Naive thymus-derived CD8-positive, alpha-beta T cell (primary cell): ENCODE results near the gene C1QTNF8. TPM values are rescaled to one million over a fixed set of nuclear protein-coding genes. Genes with fewer than 3 reads are reported as not detected.
A peak's percentile ranks its signal among the peaks of the same experiment; 100 is the strongest.

ENCODE experiments used
- ATAC-seq, 2 donors: fragments of 150-1000 bp; cut with Tn5 transposase in 1 of 2; sonication (Bioruptor Pico), chemical (Tn5 transposase) in 1 of 2; 1 replicate in 1 of 2; 2 replicates in 1 of 2; pipeline ENCODE4 v1.10.0; 2021; ENCODE audit warnings: mild to moderate bottlenecking in 2 of 2, moderate library complexity in 2 of 2
- POLR2A ChIA-PET: fragments of 350-600 bp; sonication (Branson Sonifier 250); formaldehyde crosslinking; loops from one replicate; lab custom pipeline; 2021; ENCODE audit warnings: antibody characterized with exemption; lab: Charles Lee
- DNase-seq, 10 donors: peaks; one replicate each; pipeline versions ENCODE4 v3.0.0 to v3.0.0-alpha.2; 2020 to 2022
- H3K27ac Mint-ChIP-seq, 10 donors: one replicate each; pipeline ENCODE4 v1.8.0; 2020 to 2022; ENCODE audit warnings: mild to moderate bottlenecking in 10 of 10, mixed read lengths in 10 of 10, moderate library complexity in 4 of 10, inconsistent platforms in 1 of 10
- H3K27me3 Mint-ChIP-seq, 5 donors: one replicate each; pipeline ENCODE4 v1.8.0; 2021 to 2022; ENCODE audit warnings: mixed read lengths in 5 of 5
- H3K36me3 Mint-ChIP-seq, 3 donors: one replicate each; pipeline ENCODE4 v1.8.0; 2020 to 2022; ENCODE audit warnings: mixed read lengths in 3 of 3, mild to moderate bottlenecking in 2 of 3, inconsistent platforms in 1 of 3
- H3K4me1 Mint-ChIP-seq, 4 donors: one replicate each; pipeline ENCODE4 v1.8.0; 2021 to 2022; ENCODE audit warnings: mixed read lengths in 4 of 4
- H3K4me3 Mint-ChIP-seq, 10 donors: one replicate each; pipeline ENCODE4 v1.8.0; 2020 to 2022; ENCODE audit warnings: mild to moderate bottlenecking in 10 of 10, mixed read lengths in 10 of 10, moderate library complexity in 6 of 10, inconsistent platforms in 1 of 10
- H3K9me3 Mint-ChIP-seq, 9 donors: one replicate each; pipeline ENCODE4 v1.8.0; 2020 to 2022; ENCODE audit warnings: mixed read lengths in 9 of 9, mild to moderate bottlenecking in 3 of 9, inconsistent platforms in 1 of 9, moderate library complexity in 1 of 9
- polyA plus RNA-seq, 3 donors: library from polyadenylated mRNA; unstranded; fragments of 300-500 nt; fragmentation: Illumina TruSeq; gene quantifications; one replicate each; pipeline ENCODE4 v1.2.3, GENCODE V29; 2021
- total RNA-seq, 8 experiments: library from RNA in 2 of 8; stranded (reverse) in 2 of 8; gene quantifications; one replicate each; pipeline ENCODE4 v1.2.3 and lab custom pipeline; 2021 to 2026

C1QTNF8 gene
- total and polyA plus RNA-seq, 5 experiments from 2014 or later = not detected

- ATAC-seq (no peak), DNase-seq (no peak)
- POLR2A ChIA-PET = no interaction called here
- peaks cover 6 to 11% (median 10%) of the 10 kb centered on the region in 3 donors for H3K36me3 Mint-ChIP-seq
- H3K27ac Mint-ChIP-seq = no peak overlapping the region
- no peaks in the 10 kb centered on the region for H3K4me1 Mint-ChIP-seq
- no peak overlapping the region for H3K4me3 Mint-ChIP-seq
- H3K27me3 Mint-ChIP-seq = peaks cover 11 to 66% (median 29%) of the 10 kb centered on the region in 5 donors
- peaks cover 0 to 31% (median 14%) of the 10 kb centered on the region in 9 donors for H3K9me3 Mint-ChIP-seq
Observed at GRCh38 chr16:1082266-1082951, 13.6 kb downstream of the C1QTNF8 start.

GRCh38 chr16:1081734-1082265 is 14.2 kb downstream of the C1QTNF8 start:
- ATAC-seq = no peak

GRCh38 chr16:1080801-1081733 is 15.0 kb downstream of the C1QTNF8 start:
- no peak for DNase-seq
- no peak overlapping the region for H3K4me3 Mint-ChIP-seq
- POLR2A ChIA-PET = no interaction called here
- H3K36me3 Mint-ChIP-seq = peaks cover 6 to 11% (median 10%) of the 10 kb centered on the region in 3 donors
- peaks cover 0 to 26% (median 14%) of the 10 kb centered on the region in 9 donors for H3K9me3 Mint-ChIP-seq
- peaks cover 15 to 68% (median 37%) of the 10 kb centered on the region in 5 donors for H3K27me3 Mint-ChIP-seq
- H3K4me1 Mint-ChIP-seq = no peaks in the 10 kb centered on the region
- H3K27ac Mint-ChIP-seq = no peak overlapping the region
- ATAC-seq = no peak

More at GRCh38 chr16:1081734-1082265, 14.2 kb downstream of the C1QTNF8 start:
- Mint-ChIP-seq H3K27ac (no peak overlapping the region), H3K27me3 (peaks cover 11 to 69% (median 31%) of the 10 kb centered on the region in 5 donors), H3K36me3 (peaks cover 6 to 11% (median 10%) of the 10 kb centered on the region in 3 donors), H3K4me1 (no peaks in the 10 kb centered on the region), H3K4me3 (no peak overlapping the region), H3K9me3 (peaks cover 0 to 29% (median 14%) of the 10 kb centered on the region in 9 donors)
- POLR2A ChIA-PET = no interaction called here
- DNase-seq = no peak

DNA sequence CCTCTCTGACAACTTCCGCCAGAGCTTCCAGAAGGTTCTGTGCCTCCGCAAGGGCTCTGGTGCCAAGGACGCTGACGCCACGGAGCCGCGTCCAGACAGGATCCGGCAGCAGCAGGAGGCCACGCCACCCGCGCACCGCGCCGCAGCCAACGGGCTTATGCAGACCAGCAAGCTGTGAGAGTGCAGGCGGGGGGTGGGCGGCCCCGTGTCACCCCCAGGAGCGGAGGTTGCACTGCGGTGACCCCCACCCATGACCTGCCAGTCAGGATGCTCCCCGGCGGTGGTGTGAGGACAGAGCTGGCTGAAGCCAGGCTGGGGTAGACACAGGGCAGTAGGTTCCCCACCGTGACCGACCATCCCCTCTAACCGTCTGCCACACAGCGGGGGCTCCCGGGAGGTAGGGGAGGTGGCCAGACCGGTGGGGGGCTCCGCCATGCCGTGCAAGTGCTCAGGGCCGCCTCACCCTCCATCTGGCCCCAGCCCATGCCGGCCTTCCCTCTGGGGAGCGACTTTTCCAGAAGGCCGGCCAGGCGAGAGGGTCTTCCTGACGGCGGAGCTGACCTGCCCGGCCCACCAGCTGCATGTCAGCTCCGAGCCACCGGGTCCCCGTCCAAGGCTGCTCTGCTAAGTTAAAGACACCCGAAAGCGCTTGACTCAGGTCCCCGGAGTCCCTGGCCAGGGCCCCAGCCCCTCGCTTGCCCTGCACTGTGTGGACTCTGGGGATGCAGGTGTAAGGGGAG is 16.1 kb downstream of the C1QTNF8 start:
- Mint-ChIP-seq H3K27me3 (peaks cover 7 to 62% (median 34%) of the 10 kb centered on the region in 5 donors), H3K27ac (no peak overlapping the region), H3K4me3 (no peak overlapping the region), H3K9me3 (peaks cover 0 to 15% (median 2%) of the 10 kb centered on the region in 9 donors), H3K4me1 (no peaks in the 10 kb centered on the region), H3K36me3 (peaks cover 1 to 3% (median 2%) of the 10 kb centered on the region in 3 donors)
- ATAC-seq (no peak), DNase-seq (no peak)
- POLR2A ChIA-PET = no interaction called here

DNA sequence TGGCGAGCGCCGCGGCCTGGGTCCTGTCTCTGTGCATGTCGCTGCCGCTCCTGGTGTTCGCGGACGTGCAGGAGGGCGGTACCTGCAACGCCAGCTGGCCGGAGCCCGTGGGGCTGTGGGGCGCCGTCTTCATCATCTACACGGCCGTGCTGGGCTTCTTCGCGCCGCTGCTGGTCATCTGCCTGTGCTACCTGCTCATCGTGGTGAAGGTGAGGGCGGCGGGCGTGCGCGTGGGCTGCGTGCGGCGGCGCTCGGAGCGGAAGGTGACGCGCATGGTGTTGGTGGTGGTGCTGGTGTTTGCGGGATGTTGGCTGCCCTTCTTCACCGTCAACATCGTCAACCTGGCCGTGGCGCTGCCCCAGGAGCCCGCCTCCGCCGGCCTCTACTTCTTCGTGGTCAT is 16.7 kb downstream of the C1QTNF8 start:
- H3K27me3 Mint-ChIP-seq = peaks cover 6 to 64% (median 35%) of the 10 kb centered on the region in 5 donors
- POLR2A ChIA-PET = no interaction called here
- peaks cover 0 to 8% (median 0%) of the 10 kb centered on the region in 9 donors for H3K9me3 Mint-ChIP-seq
- H3K4me1 Mint-ChIP-seq = no peaks in the 10 kb centered on the region
- no peak for ATAC-seq
- no peak overlapping the region for H3K4me3 Mint-ChIP-seq
- DNase-seq = no peak
- peaks cover 0 to 2% (median 2%) of the 10 kb centered on the region in 3 donors for H3K36me3 Mint-ChIP-seq
- H3K27ac Mint-ChIP-seq = no peak overlapping the region

DNA sequence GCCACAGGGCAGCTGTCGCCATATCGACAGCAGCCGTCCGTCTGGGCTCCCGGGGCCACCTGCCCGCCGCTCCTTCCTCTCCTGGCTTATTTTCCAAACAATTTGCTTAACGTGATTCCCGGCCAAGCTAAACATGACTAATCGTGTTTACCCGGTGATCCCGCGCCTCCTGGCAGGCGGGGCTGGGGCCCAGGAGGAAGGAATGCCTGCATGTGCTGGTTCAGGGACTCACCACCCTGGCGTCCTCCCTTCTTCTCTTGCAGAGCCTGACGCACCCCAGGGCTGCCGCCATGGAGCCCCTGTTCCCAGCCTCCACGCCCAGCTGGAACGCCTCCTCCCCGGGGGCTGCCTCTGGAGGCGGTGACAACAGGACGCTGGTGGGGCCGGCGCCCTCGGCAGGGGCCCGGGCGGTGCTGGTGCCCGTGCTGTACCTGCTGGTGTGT is 17.4 kb downstream of the C1QTNF8 start:
- ATAC-seq (no peak), DNase-seq (no peak)
- H3K9me3 Mint-ChIP-seq = peaks cover 0 to 4% (median 0%) of the 10 kb centered on the region in 9 donors
- no peaks in the 10 kb centered on the region for H3K36me3 Mint-ChIP-seq
- H3K27me3 Mint-ChIP-seq = peaks cover 4 to 62% (median 29%) of the 10 kb centered on the region in 5 donors
- H3K4me3 Mint-ChIP-seq = no peak overlapping the region
- H3K4me1 Mint-ChIP-seq = no peaks in the 10 kb centered on the region
- H3K27ac Mint-ChIP-seq = no peak overlapping the region
- POLR2A ChIA-PET = no interaction called here

GRCh38 chr16:1077877-1078578 is 18.0 kb downstream of the C1QTNF8 start:
- no peaks in the 10 kb centered on the region for H3K36me3 Mint-ChIP-seq
- DNase-seq (no peak), ATAC-seq (no peak)
- peaks cover 4 to 65% (median 29%) of the 10 kb centered on the region in 5 donors for H3K27me3 Mint-ChIP-seq
- H3K4me1 Mint-ChIP-seq = no peaks in the 10 kb centered on the region
- peaks cover 0 to 4% (median 0%) of the 10 kb centered on the region in 9 donors for H3K9me3 Mint-ChIP-seq
- POLR2A ChIA-PET = no interaction called here
- H3K27ac Mint-ChIP-seq = peak overlapping the region in 1 of 10 donors; percentile 44
- no peak overlapping the region for H3K4me3 Mint-ChIP-seq

GRCh38 chr16:1076801-1077576 is 19.1 kb downstream of the C1QTNF8 start:
- POLR2A ChIA-PET = no interaction called here
- Mint-ChIP-seq H3K4me1 (no peaks in the 10 kb centered on the region), H3K27ac (no peak overlapping the region)

GRCh38 chr16:1075546-1075945 is 20.5 kb downstream of the C1QTNF8 start:
- H3K27ac Mint-ChIP-seq = no peak overlapping the region
- no peak overlapping the region for H3K4me3 Mint-ChIP-seq
- DNase-seq = no peak
- no peaks in the 10 kb centered on the region for H3K4me1 Mint-ChIP-seq
- H3K27me3 Mint-ChIP-seq = peaks cover 4 to 54% (median 28%) of the 10 kb centered on the region in 5 donors
- POLR2A ChIA-PET = no interaction called here
- no peaks in the 10 kb centered on the region for H3K36me3 Mint-ChIP-seq
- no peak for ATAC-seq
- H3K9me3 Mint-ChIP-seq = no peaks in the 10 kb centered on the region

More at GRCh38 chr16:1076801-1077576, 19.1 kb downstream of the C1QTNF8 start:
- Mint-ChIP-seq H3K27me3 (peaks cover 4 to 63% (median 27%) of the 10 kb centered on the region in 5 donors), H3K4me3 (no peak overlapping the region), H3K36me3 (no peaks in the 10 kb centered on the region), H3K9me3 (peaks cover 0 to 3% (median 0%) of the 10 kb centered on the region in 9 donors)
- ATAC-seq = no peak
- no peak for DNase-seq

- H3K36me3 Mint-ChIP-seq = peaks cover 0 to 3% (median 0%) of the 10 kb centered on the region in 3 donors
- no peak for DNase-seq
- no peak overlapping the region for H3K4me3 Mint-ChIP-seq
- peaks cover 4 to 54% (median 27%) of the 10 kb centered on the region in 5 donors for H3K27me3 Mint-ChIP-seq
- POLR2A ChIA-PET = no interaction called here
- no peaks in the 10 kb centered on the region for H3K9me3 Mint-ChIP-seq
- H3K27ac Mint-ChIP-seq = no peak overlapping the region
- no peaks in the 10 kb centered on the region for H3K4me1 Mint-ChIP-seq
- no peak for ATAC-seq
Observed at GRCh38 chr16:1074379-1074649, 21.7 kb downstream of the C1QTNF8 start.
